ENCODE data around the gene MGAT5B.

GRCh38 chr17:76968707-76969597 lies 100.7 kb downstream of the MGAT5B start:
- TF ChIP-seq CTCF (IDR thresholded peaks at IDR 0.05) (no peak), POLR2A (IDR thresholded peaks at IDR 0.05) (no peak)

Data from lower leg skin (tissue), 3 donors.